Cardiac fibroblast (primary cell): ENCODE measurements around the gene IQGAP2.
"Not testable (repeated sequence)": the region's sequence is repeated elsewhere in the genome, so short reads cannot be mapped to it uniquely, and the experiment has no call there.

Experiments used
- DNase-seq, 2 donors: peaks; one replicate each; pipeline versions ENCODE4 v3.0.0 to v3.0.0-alpha.2; 2010; ENCODE audit warnings: low read depth in 2 of 2
- H3K4me3 ChIP-seq, 2 donors: replicated peaks in 1 of 2; 1 replicate in 1 of 2; 2 replicates in 1 of 2; pipeline ENCODE4 v1.5.1; 2011; ENCODE audit warnings: low read depth in 2 of 2, low read length in 2 of 2, mild to moderate bottlenecking in 2 of 2, moderate library complexity in 1 of 2
- TF ChIP-seq, protein P1 (sequence below): IDR thresholded peaks from one replicate; pipeline ENCODE4 v1.5.1; 2011; ENCODE audit warnings: low read depth, mild to moderate bottlenecking, low read length, inconsistent platforms

Gene IQGAP2

DNA sequence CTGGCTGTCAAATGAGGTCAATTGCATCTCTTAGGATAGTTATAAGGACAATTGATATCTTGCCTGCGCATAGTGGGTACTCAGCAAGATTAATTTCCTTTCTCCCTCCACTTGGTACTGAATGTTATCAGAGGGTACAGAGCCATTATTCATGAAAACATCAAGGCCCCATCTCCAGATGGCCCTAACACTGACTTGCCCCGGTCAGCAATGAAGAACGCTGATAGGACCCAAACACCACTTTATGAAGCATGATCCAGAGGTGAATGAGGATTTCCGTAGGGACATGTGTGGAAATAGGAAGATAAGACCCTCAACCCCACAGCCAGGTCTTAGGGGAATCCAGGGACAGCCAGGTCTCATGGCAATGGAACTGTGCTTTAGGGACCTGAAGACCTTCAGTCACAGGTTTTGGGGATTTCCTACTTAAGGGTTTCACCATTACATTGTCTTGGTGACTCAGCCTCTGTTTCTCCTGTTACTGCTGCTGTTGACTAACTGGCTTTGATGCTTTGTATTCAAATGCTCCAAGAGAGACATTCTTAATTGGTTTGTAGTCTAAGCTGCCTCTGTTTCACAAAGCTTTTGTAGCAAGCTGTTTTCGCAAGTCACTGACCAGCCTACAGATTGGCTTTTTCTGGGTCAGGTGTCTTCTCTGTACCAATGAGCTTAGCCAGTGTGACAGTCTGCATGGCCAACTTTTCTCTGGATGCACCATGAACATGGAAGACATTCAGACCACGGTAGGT is 35.3 kb upstream of the IQGAP2 start:
- TF ChIP-seq, protein P1, sequence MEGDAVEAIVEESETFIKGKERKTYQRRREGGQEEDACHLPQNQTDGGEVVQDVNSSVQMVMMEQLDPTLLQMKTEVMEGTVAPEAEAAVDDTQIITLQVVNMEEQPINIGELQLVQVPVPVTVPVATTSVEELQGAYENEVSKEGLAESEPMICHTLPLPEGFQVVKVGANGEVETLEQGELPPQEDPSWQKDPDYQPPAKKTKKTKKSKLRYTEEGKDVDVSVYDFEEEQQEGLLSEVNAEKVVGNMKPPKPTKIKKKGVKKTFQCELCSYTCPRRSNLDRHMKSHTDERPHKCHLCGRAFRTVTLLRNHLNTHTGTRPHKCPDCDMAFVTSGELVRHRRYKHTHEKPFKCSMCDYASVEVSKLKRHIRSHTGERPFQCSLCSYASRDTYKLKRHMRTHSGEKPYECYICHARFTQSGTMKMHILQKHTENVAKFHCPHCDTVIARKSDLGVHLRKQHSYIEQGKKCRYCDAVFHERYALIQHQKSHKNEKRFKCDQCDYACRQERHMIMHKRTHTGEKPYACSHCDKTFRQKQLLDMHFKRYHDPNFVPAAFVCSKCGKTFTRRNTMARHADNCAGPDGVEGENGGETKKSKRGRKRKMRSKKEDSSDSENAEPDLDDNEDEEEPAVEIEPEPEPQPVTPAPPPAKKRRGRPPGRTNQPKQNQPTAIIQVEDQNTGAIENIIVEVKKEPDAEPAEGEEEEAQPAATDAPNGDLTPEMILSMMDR, result no peak
- peak in 1 of 2 donors; percentile 42 for DNase-seq
- H3K4me3 ChIP-seq, result no peak overlapping the region

DNA sequence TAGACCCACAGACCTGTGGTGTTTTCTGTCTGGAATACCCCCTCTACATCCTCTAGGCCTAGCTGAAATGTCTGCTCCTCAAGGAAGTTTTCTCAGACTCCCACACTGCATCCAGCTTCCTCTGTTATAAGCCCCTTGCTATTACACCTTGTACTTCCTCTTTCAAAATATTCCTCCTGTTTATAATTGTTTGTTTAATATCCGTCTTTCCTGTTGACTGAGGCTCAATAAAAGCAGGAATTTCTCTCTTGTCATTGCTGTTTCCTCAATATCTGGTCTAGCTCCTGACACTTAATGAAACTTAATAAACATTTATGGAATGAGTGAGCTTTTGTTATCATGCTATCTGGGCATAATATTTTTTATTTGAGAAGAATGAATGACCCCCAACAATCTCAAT is 34.1 kb upstream of the IQGAP2 start:
- TF ChIP-seq, protein P1, result no peak
- DNase-seq, result no peak
- no peak overlapping the region for H3K4me3 ChIP-seq

DNA sequence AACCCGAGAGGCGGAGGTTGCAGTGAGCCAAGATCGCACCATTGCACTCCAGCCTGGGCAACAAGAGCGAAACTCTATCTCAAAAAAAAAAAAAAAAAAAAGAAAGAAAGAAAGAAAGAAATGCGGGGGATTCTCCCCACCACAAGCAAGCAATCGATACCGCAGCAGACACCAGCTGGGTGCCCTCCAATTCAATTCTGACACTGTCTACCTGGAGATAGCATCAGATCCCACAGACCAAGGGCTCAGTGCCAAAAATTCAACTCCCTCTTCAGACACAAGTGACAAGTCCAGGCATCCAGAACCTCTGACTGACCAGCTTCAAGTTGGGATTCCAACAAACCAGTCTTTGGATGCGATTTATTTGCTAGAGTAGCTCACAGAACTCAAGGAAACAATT is 33.4 kb upstream of the IQGAP2 start:
- not testable (repeated sequence) for H3K4me3 ChIP-seq, DNase-seq

DNA sequence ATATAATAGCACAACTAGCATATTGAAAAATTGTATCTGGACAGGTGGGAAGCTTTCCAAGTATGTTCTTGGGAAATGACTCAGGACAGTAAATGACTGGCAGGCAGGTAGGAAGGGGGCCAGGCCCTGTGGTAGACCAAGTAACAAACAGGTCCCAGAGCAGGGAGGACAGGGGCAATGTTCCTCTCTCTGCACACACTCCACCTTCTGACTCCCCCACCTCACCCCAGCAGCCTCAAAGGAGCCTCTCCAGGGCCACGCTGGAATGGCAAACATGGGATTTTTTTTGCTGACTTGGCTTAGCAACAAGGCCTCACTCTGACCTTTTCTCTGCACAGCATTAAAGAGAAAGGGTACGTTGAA is 31.1 kb upstream of the IQGAP2 start:
- no peak for DNase-seq
- TF ChIP-seq, protein P1, result no peak
- H3K4me3 ChIP-seq, result no peak overlapping the region

DNA sequence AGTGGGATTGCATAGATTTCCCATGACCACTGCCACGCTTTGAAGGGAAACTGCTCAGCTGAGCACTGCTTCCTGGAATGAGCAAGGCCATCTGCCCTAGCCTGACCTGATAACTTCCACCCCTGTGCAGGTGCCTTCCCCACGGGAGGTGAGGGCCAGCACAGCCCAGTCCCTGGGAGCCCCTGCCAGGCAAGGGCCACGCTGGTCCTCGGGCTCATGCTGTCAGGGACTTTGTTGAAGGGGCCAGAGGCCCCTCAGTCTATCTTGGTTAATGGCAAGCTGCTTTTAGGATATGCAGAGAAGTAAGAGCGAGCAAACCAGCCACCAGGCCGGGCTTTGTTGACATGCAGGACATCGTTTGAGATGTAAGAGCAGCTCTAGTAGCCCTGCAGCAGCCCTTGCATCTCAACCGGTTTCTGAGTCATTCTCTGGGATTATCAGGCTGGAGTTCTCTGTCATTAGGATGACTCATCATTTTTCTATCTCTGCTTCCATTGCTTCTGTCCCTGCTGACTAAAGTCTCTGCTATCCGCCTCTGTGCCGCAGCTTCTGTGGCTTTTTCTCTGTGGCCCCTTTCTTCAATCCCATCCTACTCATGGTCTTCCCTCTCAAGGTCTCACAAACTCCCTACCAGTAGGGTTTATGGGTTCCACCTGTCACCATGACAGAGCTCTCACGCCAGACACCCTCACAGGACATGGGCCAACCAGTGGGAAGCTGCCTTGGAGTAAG is 30.6 kb upstream of the IQGAP2 start:
- no peak overlapping the region for H3K4me3 ChIP-seq
- peak; percentile 66 to 85 for DNase-seq
- TF ChIP-seq, protein P1, result no peak

DNA sequence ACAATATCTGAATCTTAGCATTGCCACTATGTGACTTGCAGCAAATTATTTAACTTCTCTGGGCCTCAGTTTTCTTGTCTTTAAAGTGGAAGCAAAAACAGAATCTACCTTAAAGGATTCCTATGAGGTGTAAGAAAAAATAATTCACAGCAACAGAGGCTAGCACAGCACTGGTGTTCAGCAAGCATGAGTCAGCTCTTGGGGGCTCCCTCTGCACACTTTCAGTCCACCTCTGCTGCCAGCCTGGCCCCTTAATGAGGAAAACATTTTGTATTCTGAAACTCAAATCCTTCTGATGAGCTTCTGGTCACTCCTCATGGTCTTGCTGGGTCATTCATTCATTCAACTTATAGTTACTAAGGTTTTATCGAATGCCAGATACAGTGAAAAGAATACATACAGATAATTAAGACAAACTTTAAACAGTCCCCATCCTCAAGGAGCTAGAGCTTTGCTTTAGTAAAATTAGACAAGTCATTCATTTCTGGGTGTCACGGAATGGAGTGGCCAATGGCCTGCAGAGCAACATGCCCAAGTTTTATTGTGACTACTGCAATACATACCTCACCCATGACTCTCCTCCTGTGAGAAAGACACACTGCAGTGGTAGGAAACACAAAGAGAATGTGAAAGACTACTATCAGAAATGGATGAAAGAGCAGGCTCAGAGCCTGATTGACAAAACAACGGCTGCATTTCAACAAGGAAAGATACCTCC is 26.8 kb upstream of the IQGAP2 start:
- TF ChIP-seq, protein P1, result no peak
- H3K4me3 ChIP-seq, result no peak overlapping the region
- DNase-seq, result no peak

DNA sequence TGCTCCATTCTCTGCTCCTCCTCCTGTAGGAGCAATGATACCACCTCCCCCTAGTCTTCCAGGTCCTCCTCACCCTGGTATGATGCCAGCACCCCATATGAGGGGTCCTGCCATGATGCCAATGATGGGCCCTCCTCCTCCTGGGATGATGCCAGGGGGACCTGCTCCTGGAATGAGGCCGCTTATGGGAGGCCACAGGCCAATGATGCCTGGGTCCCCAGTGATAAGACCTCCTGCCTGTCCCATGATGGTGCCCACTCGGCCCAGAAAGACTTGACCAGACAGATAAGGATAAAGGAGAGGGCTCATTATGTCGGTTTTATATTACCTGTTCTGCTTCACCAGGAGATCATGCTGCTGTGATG is 26.2 kb upstream of the IQGAP2 start:
- no peak for DNase-seq
- TF ChIP-seq, protein P1, result no peak
- H3K4me3 ChIP-seq, result no peak overlapping the region
